ENCODE measurements around the gene FADS3. TPM values are rescaled to one million over a fixed set of nuclear protein-coding genes. Genes with fewer than 3 reads are reported as not detected.

FADS3 gene
- total and polyA plus RNA-seq, 2 of the 13 experiments (the other 11 are each of a cell fraction or from before 2014, with no cell fraction given) = 13.4 to 23.2 TPM

GRCh38 chr11:61828629-61829407, 62.5 kb downstream of the FADS3 start (continued):
- TF ChIP-seq ZNF609 (CRISPR knock-in tag; IDR thresholded peaks at IDR 0.05; ENCODE audit: borderline replicate concordance) (no peak), HCFC1 (IDR thresholded peaks at IDR 0.05; ENCODE audit: low read depth, low read length) (no peak), TRAFD1 (CRISPR knock-in tag; IDR thresholded peaks at IDR 0.05; ENCODE audit: borderline replicate concordance) (no peak), DNMT3B (CRISPR knock-in tag; conservative IDR thresholded peaks at IDR 0.05) (no peak), ZNF687 (CRISPR knock-in tag; IDR thresholded peaks at IDR 0.05) (peak; percentile 59), HNRNPL (IDR thresholded peaks at IDR 0.05; ENCODE audit: low read depth, low read length) (no peak), ZNF75D (CRISPR knock-in tag; IDR thresholded peaks at IDR 0.05; ENCODE audit: borderline replicate concordance) (no peak), TMF1 (CRISPR knock-in tag; IDR thresholded peaks at IDR 0.05; ENCODE audit: low read depth) (no peak), DZIP1 (CRISPR knock-in tag; IDR thresholded peaks at IDR 0.05) (no peak), ZNF576 (CRISPR knock-in tag; IDR thresholded peaks at IDR 0.05) (no peak), ZNF784 (CRISPR knock-in tag; IDR thresholded peaks at IDR 0.05; ENCODE audit: borderline replicate concordance) (no peak), MZF1 (CRISPR knock-in tag; IDR thresholded peaks at IDR 0.05; ENCODE audit: borderline replicate concordance) (no peak), TSC22D2 (CRISPR knock-in tag; IDR thresholded peaks at IDR 0.05; ENCODE audit: borderline replicate concordance) (no peak)
